Measurements from ENCODE around the gene ABHD12.
A peak's percentile ranks its signal among the peaks of the same experiment; 100 is the strongest.

ABHD12 gene

GRCh38 chr20:25303292-25304024, 87.2 kb downstream of the ABHD12 start:
- Histone ChIP-seq H3K4ac (ENCODE audit: low read length) (peak overlapping the region; percentile 41), H2BK120ac (ENCODE audit: low read depth, low read length) (no peak overlapping the region), H2BK15ac (ENCODE audit: low read length) (no peak overlapping the region), H4K91ac (ENCODE audit: low read depth, low read length, poor library complexity) (no peak overlapping the region), H3K4me1 (ENCODE audit: control insufficient read depth in 2 of 2, insufficient read depth in 1 of 2, low read depth in 1 of 2, low read length in 2 of 2) (no peaks in the 10 kb centered on the region), H2BK5ac (ENCODE audit: low read length) (no peak overlapping the region), H3K27ac (replicated peaks; ENCODE audit: low read length) (no peak overlapping the region), H3K79me1 (ENCODE audit: low read depth, low read length) (no peaks in the 10 kb centered on the region), H3K9me3 (replicated peaks in 1 of 2; ENCODE audit: control insufficient read depth in 2 of 2, insufficient read depth in 1 of 2, low read depth in 1 of 2, low read length in 2 of 2) (no peaks in the 10 kb centered on the region), H3K18ac (ENCODE audit: low read length) (peak overlapping the region; percentile 17), H3K4me2 (ENCODE audit: insufficient read depth, low read length, poor library complexity, severe bottlenecking) (no peak overlapping the region), H2AK5ac (ENCODE audit: low read depth, low read length) (no peak overlapping the region), H3K9ac (ENCODE audit: low read depth, low read length, poor library complexity) (peak overlapping the region; percentile 55), H3K4me3 (ENCODE audit: low read length in 2 of 2) (no peak overlapping the region), H3K36me3 (replicated peaks in 1 of 2; ENCODE audit: control insufficient read depth in 2 of 2, insufficient read depth in 2 of 2, low read length in 2 of 2) (peaks cover 19 to 60% of the 10 kb centered on the region in 2 donors), H2AFZ (ENCODE audit: low read length) (no peak overlapping the region), H3K14ac (ENCODE audit: low read length) (no peak overlapping the region), H3K23ac (ENCODE audit: low read depth, low read length, poor library complexity) (peak overlapping the region; percentile 90), H3K27me3 (ENCODE audit: control insufficient read depth in 3 of 3, insufficient read depth in 3 of 3, low read depth in 1 of 3, low read length in 3 of 3) (no peaks in the 10 kb centered on the region), H2BK12ac (ENCODE audit: low read length) (no peak overlapping the region), H4K8ac (ENCODE audit: low read depth, low read length) (peak overlapping the region; percentile 50)
- no peak for DNase-seq (ENCODE audit: low spot score)
- WGBS, 2 donors (ENCODE audit: extremely low coverage in 2 of 2, insufficient read length in 2 of 2, insufficient replicate concordance in 1 of 2), result no CpG with 5 or more reads among the region's 12 CpGs

GRCh38 chr20:25302596-25302995, 88.0 kb downstream of the ABHD12 start:
- Histone ChIP-seq H3K9me3 (replicated peaks in 1 of 2; ENCODE audit: control insufficient read depth in 2 of 2, insufficient read depth in 1 of 2, low read depth in 1 of 2, low read length in 2 of 2) (no peaks in the 10 kb centered on the region), H2AFZ (ENCODE audit: low read length) (no peak overlapping the region), H3K18ac (ENCODE audit: low read length) (peak overlapping the region; percentile 19), H4K8ac (ENCODE audit: low read depth, low read length) (peak overlapping the region; percentile 86), H2AK5ac (ENCODE audit: low read depth, low read length) (no peak overlapping the region), H3K4me1 (ENCODE audit: control insufficient read depth in 2 of 2, insufficient read depth in 1 of 2, low read depth in 1 of 2, low read length in 2 of 2) (no peaks in the 10 kb centered on the region), H3K36me3 (replicated peaks in 1 of 2; ENCODE audit: control insufficient read depth in 2 of 2, insufficient read depth in 2 of 2, low read length in 2 of 2) (peaks cover 21 to 59% of the 10 kb centered on the region in 2 donors), H2BK120ac (ENCODE audit: low read depth, low read length) (no peak overlapping the region), H3K4me3 (ENCODE audit: low read length in 2 of 2) (no peak overlapping the region), H4K91ac (ENCODE audit: low read depth, low read length, poor library complexity) (no peak overlapping the region), H3K23ac (ENCODE audit: low read depth, low read length, poor library complexity) (peak overlapping the region; percentile 67), H3K27me3 (ENCODE audit: control insufficient read depth in 3 of 3, insufficient read depth in 3 of 3, low read depth in 1 of 3, low read length in 3 of 3) (no peaks in the 10 kb centered on the region), H2BK5ac (ENCODE audit: low read length) (no peak overlapping the region), H3K27ac (replicated peaks; ENCODE audit: low read length) (no peak overlapping the region), H3K79me1 (ENCODE audit: low read depth, low read length) (no peaks in the 10 kb centered on the region), H3K9ac (ENCODE audit: low read depth, low read length, poor library complexity) (no peak overlapping the region), H2BK15ac (ENCODE audit: low read length) (no peak overlapping the region), H3K4me2 (ENCODE audit: insufficient read depth, low read length, poor library complexity, severe bottlenecking) (no peak overlapping the region), H2BK12ac (ENCODE audit: low read length) (no peak overlapping the region), H3K4ac (ENCODE audit: low read length) (no peak overlapping the region), H3K14ac (ENCODE audit: low read length) (no peak overlapping the region)
- no CpG with 5 or more reads among the region's 6 CpGs for WGBS, 2 donors (ENCODE audit: extremely low coverage in 2 of 2, insufficient read length in 2 of 2, insufficient replicate concordance in 1 of 2)
- DNase-seq (ENCODE audit: low spot score), result no peak

GRCh38 chr20:25301357-25301920, 89.2 kb downstream of the ABHD12 start:
- Histone ChIP-seq H3K18ac (ENCODE audit: low read length) (no peak overlapping the region), H3K14ac (ENCODE audit: low read length) (peak overlapping the region; percentile 56), H4K8ac (ENCODE audit: low read depth, low read length) (no peak overlapping the region), H3K23ac (ENCODE audit: low read depth, low read length, poor library complexity) (peak overlapping the region; percentile 67), H2BK120ac (ENCODE audit: low read depth, low read length) (no peak overlapping the region), H2BK5ac (ENCODE audit: low read length) (no peak overlapping the region), H4K91ac (ENCODE audit: low read depth, low read length, poor library complexity) (peak overlapping the region; percentile 46), H2BK12ac (ENCODE audit: low read length) (no peak overlapping the region), H2BK15ac (ENCODE audit: low read length) (no peak overlapping the region), H3K4me3 (ENCODE audit: low read length in 2 of 2) (no peak overlapping the region), H2AK5ac (ENCODE audit: low read depth, low read length) (no peak overlapping the region), H3K9me3 (replicated peaks in 1 of 2; ENCODE audit: control insufficient read depth in 2 of 2, insufficient read depth in 1 of 2, low read depth in 1 of 2, low read length in 2 of 2) (no peaks in the 10 kb centered on the region), H3K36me3 (replicated peaks in 1 of 2; ENCODE audit: control insufficient read depth in 2 of 2, insufficient read depth in 2 of 2, low read length in 2 of 2) (peaks cover 24 to 69% of the 10 kb centered on the region in 2 donors), H3K4me1 (ENCODE audit: control insufficient read depth in 2 of 2, insufficient read depth in 1 of 2, low read depth in 1 of 2, low read length in 2 of 2) (no peaks in the 10 kb centered on the region), H2AFZ (ENCODE audit: low read length) (no peak overlapping the region), H3K4ac (ENCODE audit: low read length) (no peak overlapping the region), H3K27ac (replicated peaks; ENCODE audit: low read length) (no peak overlapping the region), H3K79me1 (ENCODE audit: low read depth, low read length) (no peaks in the 10 kb centered on the region), H3K4me2 (ENCODE audit: insufficient read depth, low read length, poor library complexity, severe bottlenecking) (no peak overlapping the region), H3K9ac (ENCODE audit: low read depth, low read length, poor library complexity) (no peak overlapping the region), H3K27me3 (ENCODE audit: control insufficient read depth in 3 of 3, insufficient read depth in 3 of 3, low read depth in 1 of 3, low read length in 3 of 3) (no peaks in the 10 kb centered on the region)
- WGBS, 2 donors (ENCODE audit: extremely low coverage in 2 of 2, insufficient read length in 2 of 2, insufficient replicate concordance in 1 of 2), result no CpG with 5 or more reads among the region's 9 CpGs
- DNase-seq (ENCODE audit: low spot score), result no peak

- Histone ChIP-seq H3K4ac (ENCODE audit: low read length) (no peak overlapping the region), H3K4me3 (ENCODE audit: low read length in 2 of 2) (no peak overlapping the region), H4K91ac (ENCODE audit: low read depth, low read length, poor library complexity) (no peak overlapping the region), H3K4me2 (ENCODE audit: insufficient read depth, low read length, poor library complexity, severe bottlenecking) (no peak overlapping the region), H3K9me3 (replicated peaks in 1 of 2; ENCODE audit: control insufficient read depth in 2 of 2, insufficient read depth in 1 of 2, low read depth in 1 of 2, low read length in 2 of 2) (peaks cover 0 to 2% of the 10 kb centered on the region in 2 donors), H3K27me3 (ENCODE audit: control insufficient read depth in 3 of 3, insufficient read depth in 3 of 3, low read depth in 1 of 3, low read length in 3 of 3) (no peaks in the 10 kb centered on the region), H2BK15ac (ENCODE audit: low read length) (no peak overlapping the region), H3K18ac (ENCODE audit: low read length) (no peak overlapping the region), H3K27ac (replicated peaks; ENCODE audit: low read length) (no peak overlapping the region), H2AFZ (ENCODE audit: low read length) (no peak overlapping the region), H3K23ac (ENCODE audit: low read depth, low read length, poor library complexity) (no peak overlapping the region), H2BK12ac (ENCODE audit: low read length) (no peak overlapping the region), H3K9ac (ENCODE audit: low read depth, low read length, poor library complexity) (no peak overlapping the region), H3K4me1 (ENCODE audit: control insufficient read depth in 2 of 2, insufficient read depth in 1 of 2, low read depth in 1 of 2, low read length in 2 of 2) (no peaks in the 10 kb centered on the region), H2BK5ac (ENCODE audit: low read length) (no peak overlapping the region), H3K36me3 (replicated peaks in 1 of 2; ENCODE audit: control insufficient read depth in 2 of 2, insufficient read depth in 2 of 2, low read length in 2 of 2) (peaks cover 32 to 77% of the 10 kb centered on the region in 2 donors), H2AK5ac (ENCODE audit: low read depth, low read length) (peak overlapping the region; percentile 61), H3K79me1 (ENCODE audit: low read depth, low read length) (no peaks in the 10 kb centered on the region), H3K14ac (ENCODE audit: low read length) (no peak overlapping the region), H2BK120ac (ENCODE audit: low read depth, low read length) (no peak overlapping the region), H4K8ac (ENCODE audit: low read depth, low read length) (no peak overlapping the region)
- WGBS, 2 donors (ENCODE audit: extremely low coverage in 2 of 2, insufficient read length in 2 of 2, insufficient replicate concordance in 1 of 2), result no CpG with 5 or more reads among the region's 13 CpGs
- no peak for DNase-seq (ENCODE audit: low spot score)
Observed at GRCh38 chr20:25300496-25301170, 90.0 kb downstream of the ABHD12 start.
